ENCODE measurements around the gene EFCAB12.
A peak's percentile ranks its signal among the peaks of the same experiment; 100 is the strongest.

EFCAB12 gene

DNA sequence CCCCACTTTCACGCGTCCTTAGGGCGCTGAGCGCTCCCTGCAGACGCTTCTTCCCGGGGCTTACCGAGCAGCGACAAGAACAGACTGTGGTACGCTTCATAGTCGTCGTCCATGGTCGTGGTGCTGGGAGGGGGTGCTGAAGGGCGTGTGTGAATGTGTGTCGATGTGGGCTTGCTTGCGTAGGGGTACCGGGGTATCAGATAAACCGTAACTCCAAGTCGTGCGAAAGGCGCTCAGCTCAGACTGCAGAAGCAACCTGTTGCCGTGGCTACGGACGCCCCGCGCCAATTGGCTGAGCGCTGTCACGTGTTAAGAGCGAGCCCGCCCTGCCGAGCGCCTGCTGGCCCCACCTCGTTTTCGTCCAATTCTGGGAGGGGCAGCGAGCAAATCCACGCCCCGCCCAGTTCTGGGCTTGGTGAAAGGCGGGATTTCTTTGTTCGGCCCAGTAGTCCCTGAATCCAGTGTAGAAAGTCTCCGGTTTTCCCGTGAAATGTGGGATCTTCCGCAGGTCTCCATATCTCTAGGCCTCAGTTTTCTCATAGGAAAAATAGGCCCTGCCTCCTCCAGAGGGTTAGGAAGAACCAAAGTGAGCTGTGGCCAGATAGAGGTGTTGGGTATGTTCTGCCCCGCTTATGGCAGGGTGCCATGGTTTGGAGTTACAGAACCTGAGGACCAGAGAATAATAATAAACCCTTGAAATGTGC, at the start of gene EFCAB12:
Gene EFCAB12 (minus strand): TSS at position 261 of the 704 bp plus-strand sequence. CDS start 148 bp downstream, at position 113.
- DNase-seq = peak; percentile 90

GRCh38 chr3:129476586-129476985, 48.1 kb upstream of the EFCAB12 start:
- DNase-seq = no peak

GRCh38 chr3:129475863-129476262, 47.4 kb upstream of the EFCAB12 start:
- DNase-seq = no peak

DNA sequence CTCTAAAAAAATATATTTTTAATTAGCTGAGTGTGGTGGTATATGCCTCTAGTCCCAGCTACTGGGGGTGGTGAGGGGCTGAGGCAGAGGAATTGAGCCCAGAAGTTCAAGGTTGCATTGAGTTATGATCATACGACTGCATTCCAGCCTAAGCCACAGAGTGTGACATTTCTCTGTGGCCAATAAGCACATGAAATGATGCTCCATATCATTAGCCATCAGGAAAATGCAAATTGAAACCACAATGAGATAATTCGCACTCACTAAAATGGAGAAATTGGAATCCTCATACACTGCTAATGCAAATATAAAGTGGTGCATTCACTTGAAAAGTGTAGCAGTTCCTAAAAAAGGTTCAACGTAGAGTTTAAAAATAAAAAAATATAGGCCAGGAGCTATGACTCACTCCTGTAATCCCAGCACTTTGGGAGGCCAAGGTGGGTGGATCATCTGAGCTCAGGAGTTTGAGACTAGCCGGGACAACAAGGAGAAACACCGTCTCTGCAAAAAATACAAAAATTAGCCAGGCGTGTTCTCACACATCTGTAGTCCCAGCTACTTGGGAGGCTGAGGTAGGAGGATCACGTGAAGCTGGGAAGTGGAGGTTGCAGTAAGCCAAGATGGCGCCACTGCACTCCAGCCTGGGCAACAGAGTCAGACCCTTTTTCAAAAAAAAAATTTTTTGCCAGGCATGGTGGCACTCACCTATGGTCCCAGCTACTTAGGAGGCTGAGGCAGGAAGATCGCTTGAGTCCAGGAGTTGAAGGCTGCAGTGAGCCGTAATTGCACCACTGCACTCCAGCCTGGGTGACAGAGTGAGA, 46.8 kb upstream of the EFCAB12 start:
- no peak for DNase-seq

- no peak for DNase-seq
Observed at GRCh38 chr3:129473769-129474152, 45.3 kb upstream of the EFCAB12 start.

GRCh38 chr3:129473067-129473768, 44.8 kb upstream of the EFCAB12 start:
- DNase-seq = no peak

DNA sequence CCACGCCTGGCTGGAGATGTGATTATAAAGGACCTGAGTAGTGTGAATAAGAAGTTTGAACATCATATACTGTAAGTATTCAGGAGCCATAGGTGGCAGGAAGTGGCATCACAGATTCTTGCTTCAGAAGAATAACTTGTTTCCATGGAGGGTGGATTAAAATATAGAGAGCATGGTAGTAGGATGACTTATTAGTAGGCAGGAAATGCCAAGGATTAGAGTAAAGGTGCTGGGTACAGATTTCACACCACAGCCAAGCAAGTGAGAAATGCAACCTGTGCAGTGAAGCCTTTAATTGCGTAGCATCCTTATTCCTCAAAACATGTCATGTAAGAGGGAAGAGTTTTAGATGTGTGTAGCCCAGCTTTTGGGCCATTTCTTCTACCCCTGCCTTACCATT, 42.4 kb upstream of the EFCAB12 start:
- DNase-seq = no peak

- DNase-seq = no peak
Observed at GRCh38 chr3:129469026-129469425, 40.6 kb upstream of the EFCAB12 start.

DNA sequence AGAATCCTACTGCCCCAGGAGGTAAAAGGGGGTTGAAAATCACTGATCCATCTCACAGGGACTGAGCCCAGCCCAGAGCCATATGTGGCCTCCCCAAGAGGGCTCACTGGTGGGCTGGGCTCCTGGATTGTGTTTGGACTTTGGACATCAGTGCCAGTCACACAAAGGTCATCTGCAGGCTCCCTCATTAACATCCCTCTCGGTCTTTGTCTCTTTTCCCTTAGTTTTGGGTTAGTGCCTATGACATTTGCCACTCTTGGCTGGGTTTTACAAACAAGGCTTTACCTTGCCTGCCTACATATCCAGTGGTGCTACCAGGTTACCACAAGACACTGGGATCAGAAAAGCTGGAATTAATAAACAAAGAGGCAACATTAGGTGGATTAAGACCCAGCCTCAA, 39.5 kb upstream of the EFCAB12 start:
- DNase-seq = no peak

DNA sequence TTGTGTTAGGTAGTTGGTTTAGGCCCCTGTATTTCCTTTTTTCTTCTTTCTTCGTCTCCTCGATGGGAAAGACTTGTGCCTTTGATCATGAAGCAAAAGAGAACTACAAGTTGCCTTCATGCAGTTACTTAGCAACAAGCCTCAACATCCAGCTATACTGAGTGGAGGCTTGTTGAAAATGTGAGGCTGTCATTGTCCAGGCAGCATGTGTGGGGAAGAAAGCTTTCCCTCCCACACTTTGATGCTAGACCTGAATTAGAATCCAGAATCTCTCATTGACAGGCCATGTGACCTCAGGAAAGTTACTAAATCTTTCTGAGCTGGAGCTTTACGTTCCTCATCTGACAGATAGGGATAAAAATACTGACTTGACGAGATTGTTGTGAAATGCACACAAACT, 35.3 kb upstream of the EFCAB12 start:
- DNase-seq = no peak

DNA sequence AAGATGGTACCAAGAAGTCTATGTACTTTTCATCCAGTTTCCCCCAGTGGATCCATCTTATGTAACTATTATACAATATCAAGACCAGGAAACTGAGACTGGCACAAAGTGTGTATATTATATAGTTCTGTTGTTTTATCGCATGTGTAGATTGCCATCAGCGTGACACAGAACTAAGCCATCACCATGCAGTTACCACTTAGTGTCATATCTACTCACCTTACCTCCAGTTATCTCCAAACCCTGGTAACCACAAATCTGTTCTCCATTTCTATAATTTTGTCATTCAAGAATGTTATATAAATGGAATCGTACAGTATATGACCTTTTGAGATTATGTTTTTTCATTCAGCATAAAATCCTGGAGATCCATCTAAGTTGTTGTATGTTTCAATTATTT, 34.7 kb upstream of the EFCAB12 start:
- no peak for DNase-seq

DNA sequence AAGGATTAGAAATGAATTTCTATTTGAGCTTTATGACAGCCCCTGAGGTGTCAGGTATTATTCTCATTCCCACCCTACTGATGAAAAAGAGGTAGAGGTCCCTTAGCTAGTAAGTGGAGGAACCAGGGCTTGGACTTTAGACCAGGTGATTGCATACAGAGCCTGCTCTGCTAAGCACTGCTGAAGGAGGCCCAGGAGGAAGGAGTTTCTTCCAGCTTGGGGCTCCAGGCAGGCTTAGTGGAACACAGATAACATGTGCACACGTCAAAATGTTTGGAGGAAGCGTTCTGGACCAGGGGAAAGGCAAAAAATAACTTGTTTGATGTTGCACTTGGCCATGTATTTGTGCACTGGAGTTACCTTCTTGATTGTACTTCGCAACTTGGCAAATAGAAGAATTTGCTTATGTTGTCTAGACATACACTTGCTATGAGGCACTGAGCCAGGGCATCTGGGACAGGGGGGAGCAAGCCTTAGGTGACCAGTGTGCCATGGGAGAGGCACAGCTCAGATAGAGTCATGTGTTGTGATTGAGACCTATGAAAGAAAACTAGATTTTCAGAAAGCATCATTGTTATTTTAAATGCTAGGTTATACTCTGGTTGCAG, 34.0 kb upstream of the EFCAB12 start:
- no peak for DNase-seq

DNA sequence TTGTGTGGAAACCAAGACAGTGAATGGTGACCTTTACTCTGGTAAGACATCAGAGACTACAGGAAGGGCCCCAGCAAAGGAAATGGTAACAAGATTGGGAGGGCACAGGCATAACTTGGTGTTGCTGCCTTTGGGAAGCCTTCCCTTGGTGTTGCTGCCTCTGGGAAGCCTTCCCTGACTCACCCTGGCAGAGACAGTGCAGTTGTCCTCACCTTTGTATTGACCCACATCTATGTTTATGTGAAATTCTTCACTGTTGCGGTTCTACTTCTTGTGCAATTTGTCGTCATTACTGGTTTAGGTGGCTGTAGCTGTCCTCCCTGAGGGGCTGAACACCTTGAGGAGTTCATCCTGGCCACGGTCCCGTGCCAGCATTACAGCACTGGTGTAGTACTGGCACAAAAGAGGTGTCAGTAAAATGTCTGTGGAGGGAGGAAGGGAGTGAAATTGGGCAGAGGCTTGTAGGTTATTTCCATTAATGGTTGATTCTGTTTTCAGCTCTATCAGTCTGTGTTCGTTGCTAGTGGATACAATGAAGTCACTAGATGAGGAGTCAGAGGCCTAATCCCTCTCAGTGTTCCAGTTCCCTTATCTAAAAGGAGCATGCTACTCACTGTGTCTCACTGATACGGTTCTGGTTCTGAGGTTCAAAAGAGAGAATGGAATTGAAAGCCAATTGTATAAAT, 33.2 kb upstream of the EFCAB12 start:
- no peak for DNase-seq

GRCh38 chr3:129461022-129461421, 32.6 kb upstream of the EFCAB12 start:
- no peak for DNase-seq

- DNase-seq = no peak
Observed at GRCh38 chr3:129460572-129460971, 32.1 kb upstream of the EFCAB12 start.

DNA sequence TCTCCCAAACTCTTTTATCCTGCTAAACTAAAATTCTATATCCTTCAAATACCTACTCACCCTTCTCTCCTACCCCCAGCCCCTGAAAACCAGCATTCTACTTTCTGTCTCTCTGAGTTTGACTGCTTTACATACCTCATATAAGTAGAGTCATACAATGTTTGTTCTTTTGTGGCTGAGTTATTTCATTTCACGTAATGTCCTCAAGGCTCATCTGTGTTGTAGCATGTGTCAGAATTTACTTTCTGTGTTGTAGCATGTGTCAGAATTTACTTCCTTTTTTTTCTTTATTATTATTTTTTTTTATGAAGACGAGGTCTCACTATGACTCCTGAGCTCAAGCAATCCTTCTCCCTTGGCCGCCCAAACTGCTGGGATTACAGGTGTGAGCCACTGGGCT, 31.7 kb upstream of the EFCAB12 start:
- DNase-seq = no peak

- no peak for DNase-seq
Observed at GRCh38 chr3:129453732-129454131, 25.3 kb upstream of the EFCAB12 start.

DNA sequence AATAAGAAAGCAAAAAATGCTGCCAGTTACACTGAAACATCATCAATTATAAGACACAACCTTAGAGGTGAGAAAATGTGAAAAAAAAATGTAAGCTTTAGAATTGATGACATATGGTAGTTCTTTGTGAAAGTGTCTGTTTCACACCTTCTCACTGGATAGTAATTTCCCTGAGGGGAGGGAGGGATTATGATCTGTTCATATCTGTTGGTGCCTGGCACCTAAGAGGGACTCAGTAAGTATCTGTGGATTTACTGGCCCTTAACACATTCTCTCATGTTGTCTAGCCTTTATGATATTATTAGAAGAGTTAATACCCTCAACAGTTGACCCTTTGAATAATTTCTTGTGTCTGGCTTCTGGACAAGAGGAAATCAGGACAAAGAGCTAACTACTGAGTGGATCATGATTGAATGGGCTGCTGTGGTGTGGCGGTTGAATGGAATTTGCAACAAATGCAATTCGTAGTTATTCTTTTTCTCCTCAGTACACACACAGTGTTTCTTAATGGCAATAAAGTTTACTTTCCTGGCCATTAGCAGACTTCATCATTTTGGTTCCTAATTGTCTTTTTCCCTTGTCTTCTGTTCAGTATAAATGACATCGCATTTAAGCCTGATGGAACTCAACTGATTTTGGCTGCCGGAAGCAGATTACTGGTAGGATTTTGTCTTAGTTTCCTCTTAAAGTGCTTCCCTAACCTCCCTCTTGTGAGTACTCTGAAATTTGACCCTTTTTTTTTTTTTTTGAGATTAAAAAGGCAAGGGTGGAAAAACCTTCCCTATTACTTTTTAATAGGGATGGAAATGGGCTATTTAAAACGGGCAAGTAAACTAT, 21.1 kb upstream of the EFCAB12 start:
- DNase-seq = no peak

GRCh38 chr3:129448186-129448895, 19.9 kb upstream of the EFCAB12 start:
- no peak for DNase-seq

DNA sequence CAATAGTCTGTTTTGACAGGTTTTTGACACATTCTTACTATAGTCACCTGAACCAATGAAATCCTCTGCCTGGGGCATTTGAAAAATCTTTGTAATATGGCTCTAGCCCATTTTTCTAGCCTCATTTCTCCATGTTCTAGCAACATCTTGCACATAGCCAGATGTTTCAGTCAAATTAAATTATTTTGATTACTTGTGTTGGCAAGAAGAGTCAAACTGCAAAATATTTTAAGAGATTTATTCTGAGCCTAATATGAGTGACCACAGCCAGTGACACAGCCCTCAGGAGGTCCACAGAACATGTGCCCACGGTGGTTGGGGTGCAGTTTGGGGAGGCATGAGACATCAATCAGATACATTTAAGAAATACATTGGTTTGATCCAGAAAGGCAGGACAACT, 18.5 kb upstream of the EFCAB12 start:
- no peak for DNase-seq

DNA sequence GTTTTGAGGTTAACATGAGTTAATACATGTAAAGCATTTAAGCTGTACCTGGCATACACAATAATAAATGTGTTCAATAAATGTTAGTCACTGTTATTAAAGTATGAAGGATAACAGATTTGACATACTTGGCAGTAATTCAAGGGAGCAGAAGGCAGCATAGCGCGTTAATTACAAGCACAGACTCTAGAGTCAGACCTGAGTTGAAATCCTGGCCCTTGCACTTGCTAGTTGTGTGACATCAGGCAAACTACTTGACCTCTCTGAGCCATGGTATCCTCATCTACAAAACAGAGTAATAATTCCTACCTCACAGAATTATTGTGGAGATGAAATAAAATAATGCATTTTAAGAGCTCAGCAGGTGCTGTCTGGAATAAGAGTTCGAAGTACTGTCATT, 17.0 kb upstream of the EFCAB12 start:
- DNase-seq = no peak

All from inflammatory macrophage treated with lipopolysaccharide for 4 hours (primary cell).